ENCODE measurements around the gene KLF6. TPM values are rescaled to one million over a fixed set of nuclear protein-coding genes. Genes with fewer than 3 reads are reported as not detected.

The KLF6 gene
- total RNA-seq, 4 donors from 2014 or later, result 140 to 304 (median 291) TPM

DNA sequence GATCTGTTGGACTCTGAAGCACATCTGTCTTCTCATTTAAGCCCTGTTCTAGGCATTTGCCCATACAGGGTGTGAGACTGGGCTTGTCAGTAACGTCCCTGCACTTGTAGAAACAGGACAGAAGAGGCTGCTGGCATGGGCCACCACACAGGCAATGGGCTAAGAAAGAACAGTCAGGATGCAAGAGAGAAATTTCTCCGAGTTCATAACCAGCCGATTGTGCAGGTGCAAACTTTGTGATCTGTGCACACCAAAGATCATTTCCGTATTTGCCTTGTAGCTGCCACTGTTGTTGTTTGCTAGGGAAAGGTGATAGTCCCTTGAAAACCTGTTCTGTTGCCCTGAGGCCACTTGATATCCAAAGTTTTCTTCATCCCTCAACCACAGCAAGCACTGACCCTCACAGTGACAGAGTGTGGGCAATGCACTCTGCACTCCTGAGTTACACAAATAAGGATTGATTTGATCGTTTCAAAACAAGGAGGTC, 20.3 kb downstream of the KLF6 start:
- H3K27me3 ChIP-seq, result no peaks in the 10 kb centered on the region
- no peaks in the 10 kb centered on the region for H3K36me3 ChIP-seq
- TF ChIP-seq POLR2A (IDR thresholded peaks at IDR 0.05), result no peak
- TF ChIP-seq, protein P1, sequence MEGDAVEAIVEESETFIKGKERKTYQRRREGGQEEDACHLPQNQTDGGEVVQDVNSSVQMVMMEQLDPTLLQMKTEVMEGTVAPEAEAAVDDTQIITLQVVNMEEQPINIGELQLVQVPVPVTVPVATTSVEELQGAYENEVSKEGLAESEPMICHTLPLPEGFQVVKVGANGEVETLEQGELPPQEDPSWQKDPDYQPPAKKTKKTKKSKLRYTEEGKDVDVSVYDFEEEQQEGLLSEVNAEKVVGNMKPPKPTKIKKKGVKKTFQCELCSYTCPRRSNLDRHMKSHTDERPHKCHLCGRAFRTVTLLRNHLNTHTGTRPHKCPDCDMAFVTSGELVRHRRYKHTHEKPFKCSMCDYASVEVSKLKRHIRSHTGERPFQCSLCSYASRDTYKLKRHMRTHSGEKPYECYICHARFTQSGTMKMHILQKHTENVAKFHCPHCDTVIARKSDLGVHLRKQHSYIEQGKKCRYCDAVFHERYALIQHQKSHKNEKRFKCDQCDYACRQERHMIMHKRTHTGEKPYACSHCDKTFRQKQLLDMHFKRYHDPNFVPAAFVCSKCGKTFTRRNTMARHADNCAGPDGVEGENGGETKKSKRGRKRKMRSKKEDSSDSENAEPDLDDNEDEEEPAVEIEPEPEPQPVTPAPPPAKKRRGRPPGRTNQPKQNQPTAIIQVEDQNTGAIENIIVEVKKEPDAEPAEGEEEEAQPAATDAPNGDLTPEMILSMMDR (IDR thresholded peaks at IDR 0.05), result no peak
- no peak for TF ChIP-seq EP300 (IDR thresholded peaks at IDR 0.05; ENCODE audit: low read depth)
- TF ChIP-seq POLR2AphosphoS5 (IDR thresholded peaks at IDR 0.05), result no peak
- intact Hi-C loops (cut with DNase I; ENCODE audit: low total_unique reads) (loop anchor here (10.0 kb wide), 2 partner anchors 170 to 520 kb away; no protein-coding TSS in a partner anchor), in situ Hi-C loops (cut with MboI; ENCODE audit: low pct_ligation_motif_present in 1 of 4, low pct_unique_long_range_greater_than_20kb in 1 of 4, low sequenced_read_pairs in 3 of 4) (loop anchor here in 1 of 4 donors (25.0 kb wide), 1 partner anchor 302 kb away; no protein-coding TSS in a partner anchor)
- no peaks in the 10 kb centered on the region for H3K9me3 ChIP-seq
- DNase-seq, result no peak
- WGBS, 2 donors (ENCODE audit: low coverage in 1 of 2), result 40 to 44% methylated on average over 1 to 5 of the region's 5 CpGs
- peaks cover 5 to 28% (median 13%) of the 10 kb centered on the region in 4 donors for H3K4me1 ChIP-seq
- peak overlapping the region in 3 of 4 donors; percentile 23 to 43 (median 27) for H3K27ac ChIP-seq
- no peak overlapping the region for H3K4me3 ChIP-seq

DNA sequence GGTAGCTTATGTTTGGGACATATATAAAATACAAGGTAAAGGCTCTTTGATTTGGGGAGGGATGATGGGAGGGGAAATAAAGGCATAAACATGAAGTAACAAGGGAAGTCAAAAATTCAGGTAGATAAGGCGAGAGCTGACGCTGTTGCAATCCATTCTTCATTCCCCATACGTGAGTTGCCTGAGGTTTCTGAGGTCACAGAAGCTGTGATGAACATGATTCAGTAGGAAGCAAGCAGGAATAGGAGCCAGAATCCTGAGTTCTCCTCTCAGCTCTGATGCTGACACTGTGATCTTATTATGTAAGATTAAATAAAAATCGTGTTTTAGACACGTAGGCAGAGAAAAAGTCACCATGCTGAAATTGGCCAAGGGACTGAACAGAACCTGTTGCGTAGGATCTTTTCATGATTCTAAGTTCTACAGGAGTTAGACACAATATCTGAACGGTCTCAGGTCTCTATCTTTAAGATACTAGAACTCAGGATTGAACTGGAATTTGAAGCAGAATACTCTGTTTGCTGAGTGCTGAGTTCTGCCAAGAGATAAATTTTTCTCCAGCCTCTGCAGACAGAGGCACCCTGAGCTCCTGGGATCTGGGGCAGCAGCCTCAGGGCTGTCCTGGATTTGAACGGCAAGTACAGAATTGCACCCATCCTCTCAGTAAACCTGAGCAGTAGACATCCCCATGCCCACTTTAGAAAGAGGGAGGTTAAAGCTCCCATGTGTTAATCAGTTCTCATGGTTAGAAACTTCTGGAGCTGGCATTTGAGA, 21.0 kb downstream of the KLF6 start:
- H3K4me1 ChIP-seq, result peaks cover 5 to 28% (median 13%) of the 10 kb centered on the region in 4 donors
- H3K36me3 ChIP-seq, result no peaks in the 10 kb centered on the region
- no peak for TF ChIP-seq POLR2A (IDR thresholded peaks at IDR 0.05)
- no peak for TF ChIP-seq POLR2AphosphoS5 (IDR thresholded peaks at IDR 0.05)
- TF ChIP-seq, protein P1 (IDR thresholded peaks at IDR 0.05), result no peak
- TF ChIP-seq EP300 (IDR thresholded peaks at IDR 0.05; ENCODE audit: low read depth), result no peak
- no peak for DNase-seq
- WGBS, 2 donors (ENCODE audit: low coverage in 1 of 2), result 70 to 72% methylated on average over 6 to 8 of the region's 8 CpGs
- intact Hi-C loops (cut with DNase I; ENCODE audit: low total_unique reads), result loop anchor here (10.0 kb wide), 2 partner anchors 169 to 519 kb away; no protein-coding TSS in a partner anchor
- in situ Hi-C loops (cut with MboI; ENCODE audit: low pct_ligation_motif_present in 1 of 4, low pct_unique_long_range_greater_than_20kb in 1 of 4, low sequenced_read_pairs in 3 of 4), result loop anchor here in 1 of 4 donors (25.0 kb wide), 1 partner anchor 302 kb away; no protein-coding TSS in a partner anchor
- peak overlapping the region in 3 of 4 donors; percentile 23 to 43 (median 27) for H3K27ac ChIP-seq
- H3K27me3 ChIP-seq, result no peaks in the 10 kb centered on the region
- H3K9me3 ChIP-seq, result no peaks in the 10 kb centered on the region
- H3K4me3 ChIP-seq, result no peak overlapping the region

DNA sequence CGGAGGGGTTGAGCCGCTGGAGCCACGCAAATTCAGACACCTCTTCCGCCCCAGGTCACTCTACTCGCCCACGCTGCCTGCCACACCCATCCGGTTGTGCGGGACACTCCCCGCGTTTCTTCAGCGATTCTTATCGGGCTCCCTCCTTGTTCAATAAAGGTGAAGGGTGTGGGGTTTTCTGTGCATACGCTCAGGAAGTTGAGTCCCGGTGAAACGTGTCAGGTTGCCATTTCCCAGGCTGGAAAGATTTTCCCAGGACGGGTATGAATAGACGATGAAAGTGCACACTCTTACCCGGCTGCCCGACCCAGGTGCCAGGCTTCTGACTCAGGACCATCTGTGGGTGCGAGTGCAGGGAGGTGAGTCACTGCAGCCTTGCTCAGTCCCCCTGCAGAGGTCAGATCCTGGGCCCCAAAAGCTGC, 22.0 kb downstream of the KLF6 start:
- Histone ChIP-seq H3K27ac (peak overlapping the region in 1 of 4 donors; percentile 7), H3K9me3 (no peaks in the 10 kb centered on the region), H3K27me3 (no peaks in the 10 kb centered on the region), H3K4me3 (no peak overlapping the region), H3K4me1 (peaks cover 5 to 28% (median 13%) of the 10 kb centered on the region in 4 donors), H3K36me3 (no peaks in the 10 kb centered on the region)
- peak; percentile 45 for DNase-seq
- in situ Hi-C loops (cut with MboI; ENCODE audit: low pct_ligation_motif_present in 1 of 4, low pct_unique_long_range_greater_than_20kb in 1 of 4, low sequenced_read_pairs in 3 of 4), result loop anchor here in 1 of 4 donors (25.0 kb wide), 1 partner anchor 301 kb away; no protein-coding TSS in a partner anchor
- intact Hi-C loops (cut with DNase I; ENCODE audit: low total_unique reads), result loop anchor here (10.0 kb wide), 2 partner anchors 168 to 518 kb away; no protein-coding TSS in a partner anchor
- WGBS, 2 donors (ENCODE audit: low coverage in 1 of 2), result 86 to 100% methylated on average over 2 to 20 of the region's 20 CpGs
- TF ChIP-seq EP300 (IDR thresholded peaks at IDR 0.05; ENCODE audit: low read depth), result no peak
- no peak for TF ChIP-seq POLR2A (IDR thresholded peaks at IDR 0.05)
- TF ChIP-seq POLR2AphosphoS5 (IDR thresholded peaks at IDR 0.05), result no peak
- TF ChIP-seq, protein P1 (IDR thresholded peaks at IDR 0.05), result no peak

DNA sequence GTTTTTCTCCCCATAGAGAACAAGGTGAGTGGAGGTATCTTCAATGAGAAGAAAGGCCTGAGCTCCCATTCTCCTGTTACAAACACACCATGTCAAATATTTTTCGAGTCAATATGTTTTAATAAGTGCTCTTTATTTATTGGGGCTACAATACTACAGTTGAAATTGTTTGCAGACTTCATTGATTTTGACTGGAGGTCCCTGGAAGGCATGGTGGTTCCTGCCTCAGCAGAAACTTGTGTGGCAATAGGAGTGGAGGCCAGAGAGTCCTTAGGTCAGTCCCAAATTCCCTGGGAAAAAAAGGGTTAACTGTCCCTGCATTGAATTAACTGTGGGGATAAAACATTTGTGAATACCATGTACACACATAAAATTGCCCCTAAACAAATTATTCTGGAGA, 22.7 kb downstream of the KLF6 start:
- H3K9me3 ChIP-seq, result no peaks in the 10 kb centered on the region
- H3K4me1 ChIP-seq, result peaks cover 5 to 28% (median 13%) of the 10 kb centered on the region in 4 donors
- TF ChIP-seq EP300 (IDR thresholded peaks at IDR 0.05; ENCODE audit: low read depth) (no peak), POLR2AphosphoS5 (IDR thresholded peaks at IDR 0.05) (no peak), POLR2A (IDR thresholded peaks at IDR 0.05) (no peak)
- TF ChIP-seq, protein P1 (IDR thresholded peaks at IDR 0.05), result no peak
- no peaks in the 10 kb centered on the region for H3K36me3 ChIP-seq
- no peak for DNase-seq
- WGBS, 2 donors (ENCODE audit: low coverage in 1 of 2), result 79 to 85% methylated on average over 1 of the region's 1 CpG
- H3K27me3 ChIP-seq, result no peaks in the 10 kb centered on the region
- H3K27ac ChIP-seq, result peak overlapping the region in 1 of 4 donors; percentile 7
- in situ Hi-C loops (cut with MboI; ENCODE audit: low pct_ligation_motif_present in 1 of 4, low pct_unique_long_range_greater_than_20kb in 1 of 4, low sequenced_read_pairs in 3 of 4), result loop anchor here in 1 of 4 donors (25.0 kb wide), 1 partner anchor 300 kb away; no protein-coding TSS in a partner anchor
- intact Hi-C loops (cut with DNase I; ENCODE audit: low total_unique reads), result loop anchor here (10.0 kb wide), 2 partner anchors 168 to 518 kb away; no protein-coding TSS in a partner anchor
- H3K4me3 ChIP-seq, result no peak overlapping the region

Measured in transverse colon (tissue), 4 donors.